Measurements from ENCODE around the gene COL5A1.

COL5A1 gene

DNA sequence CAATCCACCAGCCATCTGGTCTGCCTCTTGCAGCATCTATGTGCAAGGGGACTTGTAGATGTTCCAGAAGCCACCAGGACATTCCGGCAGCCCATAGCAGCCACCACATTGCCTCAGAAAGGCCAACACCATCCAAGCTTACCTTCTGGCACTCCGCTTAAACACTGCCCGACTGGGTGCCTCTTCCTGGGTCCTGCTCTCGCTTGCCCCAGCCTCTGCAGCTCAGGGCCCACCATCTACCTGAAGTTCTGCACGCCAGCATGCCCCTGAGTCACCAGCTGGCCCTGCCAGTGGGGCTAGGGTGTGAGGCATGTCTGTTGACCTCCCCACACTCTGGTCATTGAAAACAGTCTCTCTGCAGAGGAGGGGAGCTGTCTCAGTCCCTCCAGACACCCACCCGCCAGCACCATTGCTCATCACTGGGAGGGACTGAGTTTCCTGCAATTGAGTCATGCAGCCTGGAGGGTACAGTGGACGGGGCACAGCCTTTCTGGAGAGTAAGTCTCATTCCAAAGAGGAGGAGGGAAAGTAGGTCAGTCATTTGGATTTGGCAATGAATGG is 16.9 kb upstream of the COL5A1 start:
- Histone ChIP-seq H3K9me3 (ENCODE audit: insufficient read depth, low read length, severe bottlenecking) (no peaks in the 10 kb centered on the region), H4K20me1 (ENCODE audit: insufficient read depth, low read length) (no peaks in the 10 kb centered on the region), H3K79me2 (ENCODE audit: insufficient read depth, low read length) (no peaks in the 10 kb centered on the region), H3K4me1 (ENCODE audit: insufficient read depth, low read length) (no peaks in the 10 kb centered on the region), H3K4me3 (ENCODE audit: low read depth in 1 of 2, low read length in 2 of 2) (no peak overlapping the region), H3K27me3 (ENCODE audit: insufficient read depth, low read length, poor library complexity) (peaks cover 9% of the 10 kb centered on the region), H3K27ac (ENCODE audit: low read length) (no peak overlapping the region), H2AFZ (ENCODE audit: low read depth, low read length) (no peak overlapping the region), H3K4me2 (ENCODE audit: insufficient read depth, low read length) (no peak overlapping the region), H3K36me3 (ENCODE audit: insufficient read depth, low read length) (no peaks in the 10 kb centered on the region), H3K9ac (ENCODE audit: low read depth, low read length) (no peak overlapping the region)
- DNase-seq (no peak), ATAC-seq (ENCODE audit: insufficient read depth, low read depth) (no peak)
- TF ChIP-seq EZH2 (IDR thresholded peaks at IDR 0.05; ENCODE audit: borderline replicate concordance, low read depth, low read length, severe bottlenecking) (no peak), CTCF (IDR thresholded peaks at IDR 0.05; ENCODE audit: borderline replicate concordance, extremely low read depth, low read length, poor library complexity, severe bottlenecking) (no peak)

- no peak for DNase-seq
- Histone ChIP-seq H3K9me3 (ENCODE audit: insufficient read depth, low read length, severe bottlenecking) (no peaks in the 10 kb centered on the region), H3K36me3 (ENCODE audit: insufficient read depth, low read length) (no peaks in the 10 kb centered on the region), H3K4me2 (ENCODE audit: insufficient read depth, low read length) (no peak overlapping the region), H3K4me3 (ENCODE audit: low read depth in 1 of 2, low read length in 2 of 2) (no peak overlapping the region), H3K4me1 (ENCODE audit: insufficient read depth, low read length) (no peaks in the 10 kb centered on the region), H4K20me1 (ENCODE audit: insufficient read depth, low read length) (no peaks in the 10 kb centered on the region), H3K27me3 (ENCODE audit: insufficient read depth, low read length, poor library complexity) (peaks cover 9% of the 10 kb centered on the region), H3K27ac (ENCODE audit: low read length) (no peak overlapping the region), H3K79me2 (ENCODE audit: insufficient read depth, low read length) (no peaks in the 10 kb centered on the region), H3K9ac (ENCODE audit: low read depth, low read length) (no peak overlapping the region), H2AFZ (ENCODE audit: low read depth, low read length) (no peak overlapping the region)
- no peak for ATAC-seq (ENCODE audit: insufficient read depth, low read depth)
- no peak for TF ChIP-seq EZH2 (IDR thresholded peaks at IDR 0.05; ENCODE audit: borderline replicate concordance, low read depth, low read length, severe bottlenecking)
- TF ChIP-seq CTCF (IDR thresholded peaks at IDR 0.05; ENCODE audit: borderline replicate concordance, extremely low read depth, low read length, poor library complexity, severe bottlenecking): no peak
Observed at GRCh38 chr9:134625361-134626068, 16.1 kb upstream of the COL5A1 start.

DNA sequence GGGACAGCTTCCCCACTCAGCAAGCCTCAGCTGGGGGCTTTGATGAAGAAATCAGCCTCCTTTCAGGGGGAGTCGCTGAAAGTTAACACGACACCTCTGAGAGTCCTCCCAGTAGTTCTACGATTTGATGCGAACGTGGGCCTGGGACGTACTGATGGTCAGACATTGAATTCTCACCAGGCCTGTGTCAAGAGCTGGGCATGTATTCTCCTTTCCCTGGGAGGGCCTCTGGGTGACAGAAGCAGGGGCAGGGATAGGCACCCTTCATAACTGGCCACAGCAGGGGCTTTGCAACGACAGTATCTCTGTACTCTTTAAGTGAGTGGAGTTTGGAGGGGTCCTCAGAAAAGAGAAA is 15.6 kb upstream of the COL5A1 start:
- H3K4me3 ChIP-seq (ENCODE audit: low read depth in 1 of 2, low read length in 2 of 2): no peak overlapping the region
- no peak overlapping the region for H3K4me2 ChIP-seq (ENCODE audit: insufficient read depth, low read length)
- DNase-seq: no peak
- no peaks in the 10 kb centered on the region for H4K20me1 ChIP-seq (ENCODE audit: insufficient read depth, low read length)
- no peak overlapping the region for H2AFZ ChIP-seq (ENCODE audit: low read depth, low read length)
- no peaks in the 10 kb centered on the region for H3K79me2 ChIP-seq (ENCODE audit: insufficient read depth, low read length)
- no peak overlapping the region for H3K27ac ChIP-seq (ENCODE audit: low read length)
- no peaks in the 10 kb centered on the region for H3K9me3 ChIP-seq (ENCODE audit: insufficient read depth, low read length, severe bottlenecking)
- ATAC-seq (ENCODE audit: insufficient read depth, low read depth): no peak
- H3K9ac ChIP-seq (ENCODE audit: low read depth, low read length): no peak overlapping the region
- no peaks in the 10 kb centered on the region for H3K4me1 ChIP-seq (ENCODE audit: insufficient read depth, low read length)
- peaks cover 9% of the 10 kb centered on the region for H3K27me3 ChIP-seq (ENCODE audit: insufficient read depth, low read length, poor library complexity)
- no peak for TF ChIP-seq CTCF (IDR thresholded peaks at IDR 0.05; ENCODE audit: borderline replicate concordance, extremely low read depth, low read length, poor library complexity, severe bottlenecking)
- TF ChIP-seq EZH2 (IDR thresholded peaks at IDR 0.05; ENCODE audit: borderline replicate concordance, low read depth, low read length, severe bottlenecking): no peak
- H3K36me3 ChIP-seq (ENCODE audit: insufficient read depth, low read length): no peaks in the 10 kb centered on the region

Measured in DND-41 (cell line).